Smooth muscle cell of the brain vasculature (primary cell): ENCODE data around the gene NPEPPS.
A peak's percentile ranks its signal among the peaks of the same experiment; 100 is the strongest.
"Not testable (repeated sequence)": the region's sequence is repeated elsewhere in the genome, so short reads cannot be mapped to it uniquely, and the experiment has no call there.

Experiments
- DNase-seq: peaks from one replicate; pipeline ENCODE4 v3.0.0-alpha.2; 2012; ENCODE audit warnings: low read depth, low spot score

Gene NPEPPS

DNA sequence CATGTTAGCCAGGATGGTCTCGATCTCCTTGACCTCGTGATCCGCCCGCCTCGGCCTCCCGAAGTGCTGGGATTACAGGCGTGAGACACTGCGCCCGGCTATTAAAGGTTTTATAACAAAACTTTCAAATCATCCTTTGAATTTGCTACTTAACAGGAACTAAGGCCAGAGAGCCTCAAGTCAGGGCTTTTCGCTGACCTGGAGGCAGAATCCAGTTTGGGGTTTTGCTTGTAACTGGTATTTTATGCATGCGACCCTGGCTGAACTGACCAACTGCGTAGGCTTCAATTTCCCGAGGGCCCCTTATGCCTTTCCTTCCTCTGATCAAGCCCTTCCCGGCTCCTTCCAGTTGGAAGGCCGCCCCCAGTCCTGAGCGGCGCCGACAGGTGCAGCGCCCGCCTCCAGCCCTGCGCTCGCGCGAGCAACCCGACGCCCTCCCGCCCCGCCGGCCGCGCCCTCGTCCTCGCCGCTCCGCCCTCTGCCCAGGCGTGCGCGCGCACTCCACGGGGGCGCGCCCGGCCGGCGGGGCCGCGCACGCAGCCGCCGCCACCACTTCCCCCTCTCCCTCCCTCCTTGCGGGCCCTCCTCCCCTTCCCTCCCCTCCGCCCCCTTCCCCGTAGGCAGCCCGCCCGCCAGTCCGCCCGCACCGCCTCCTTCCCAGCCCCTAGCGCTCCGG lies at the start of gene NPEPPS:
Gene NPEPPS (plus strand): TSS at position 552 of the 676 bp plus-strand sequence. CDS start 193 bp downstream, outside the sequence.
- peak; percentile 31 for DNase-seq

- not testable (repeated sequence) for DNase-seq
These were observed 39.1 kb upstream of the NPEPPS start for GRCh38 chr17:47491841-47492212.

DNA sequence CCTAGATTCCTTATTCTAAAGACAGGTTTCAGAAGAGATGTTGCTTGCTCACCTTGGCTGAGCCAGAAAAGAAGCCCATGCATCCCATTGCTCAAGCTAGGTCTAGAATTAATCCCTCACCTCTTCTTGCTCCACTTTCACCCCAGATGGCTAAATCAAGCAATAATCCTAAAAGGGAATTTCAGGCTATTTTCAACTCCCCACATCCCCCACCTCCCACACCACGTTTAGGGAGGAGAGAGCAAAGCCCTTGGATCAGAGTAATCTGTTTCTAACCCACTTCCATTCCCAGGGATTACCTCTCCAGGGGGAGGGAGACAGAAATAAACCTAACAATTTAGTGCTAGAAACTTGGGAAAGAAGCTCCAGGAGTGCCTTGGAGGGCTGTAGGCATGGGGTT lies 31.8 kb upstream of the NPEPPS start:
- DNase-seq = not testable (repeated sequence)

DNA sequence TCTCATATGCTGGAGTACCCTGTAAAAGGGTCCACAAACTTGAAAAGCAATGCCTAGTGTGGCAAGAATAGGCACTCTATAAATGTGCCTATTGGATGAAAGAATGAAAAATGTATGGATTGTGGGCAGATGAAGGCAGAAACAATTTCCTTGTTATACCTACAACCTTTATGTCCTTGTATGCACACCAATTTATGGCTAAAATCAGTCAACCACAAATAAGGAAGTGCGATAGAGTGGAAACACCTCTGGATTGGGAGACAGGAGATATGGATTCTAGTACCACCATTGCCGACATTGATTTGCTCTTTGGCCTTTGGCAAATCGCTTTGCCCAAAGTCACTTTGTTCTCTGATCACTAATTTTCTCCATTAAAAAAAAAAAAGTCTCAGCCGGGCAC lies 31.4 kb upstream of the NPEPPS start:
- not testable (repeated sequence) for DNase-seq

DNA sequence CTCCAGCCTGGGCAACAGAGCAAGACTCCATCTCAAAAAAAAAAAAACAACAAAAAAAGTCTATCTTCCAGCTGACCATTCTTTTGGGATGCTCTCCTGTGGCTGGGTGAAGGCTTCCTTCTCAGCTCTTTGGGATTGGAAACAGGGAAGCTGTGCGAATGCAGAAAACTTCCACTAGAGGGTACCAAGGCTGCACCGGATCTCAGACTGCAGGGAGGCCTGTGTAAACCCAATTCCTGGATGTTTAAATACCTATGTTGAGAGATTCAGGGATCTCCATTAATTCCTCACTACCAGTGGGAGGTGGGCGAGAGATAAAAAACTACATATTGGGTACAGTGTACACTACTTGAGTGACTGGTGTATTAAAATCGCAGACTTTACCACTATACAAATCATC lies 30.3 kb upstream of the NPEPPS start:
- not testable (repeated sequence) for DNase-seq

DNA sequence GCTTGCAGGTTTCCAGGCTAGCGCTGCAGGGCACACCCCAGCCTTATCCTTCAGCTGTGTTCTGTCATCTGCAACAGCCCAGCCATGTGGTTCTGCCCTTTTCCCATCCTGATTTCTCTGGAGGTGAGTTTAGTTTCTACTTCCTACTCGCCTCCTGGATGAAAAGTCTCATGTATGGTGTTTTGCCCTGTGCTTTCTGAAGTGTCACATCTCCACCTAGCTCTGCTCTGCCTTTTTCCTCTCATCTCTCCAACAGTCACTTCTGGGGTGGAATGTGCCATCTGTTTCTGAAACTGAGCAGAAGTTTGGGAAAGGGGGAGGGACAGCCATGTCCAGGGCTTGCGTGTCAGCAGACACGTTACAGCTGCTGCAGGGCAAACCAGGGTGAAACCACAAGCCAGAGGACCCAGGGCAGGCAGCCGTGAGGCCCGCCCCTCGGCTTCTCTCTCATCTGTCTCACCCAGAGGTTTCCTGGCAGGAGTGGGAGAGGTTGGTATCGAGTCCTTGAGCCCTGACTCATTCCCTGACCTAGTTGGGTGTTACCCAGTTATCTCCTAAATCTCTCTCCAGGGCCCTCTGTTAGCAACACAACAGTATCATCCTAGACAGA lies 28.7 kb upstream of the NPEPPS start:
- not testable (repeated sequence) for DNase-seq

DNA sequence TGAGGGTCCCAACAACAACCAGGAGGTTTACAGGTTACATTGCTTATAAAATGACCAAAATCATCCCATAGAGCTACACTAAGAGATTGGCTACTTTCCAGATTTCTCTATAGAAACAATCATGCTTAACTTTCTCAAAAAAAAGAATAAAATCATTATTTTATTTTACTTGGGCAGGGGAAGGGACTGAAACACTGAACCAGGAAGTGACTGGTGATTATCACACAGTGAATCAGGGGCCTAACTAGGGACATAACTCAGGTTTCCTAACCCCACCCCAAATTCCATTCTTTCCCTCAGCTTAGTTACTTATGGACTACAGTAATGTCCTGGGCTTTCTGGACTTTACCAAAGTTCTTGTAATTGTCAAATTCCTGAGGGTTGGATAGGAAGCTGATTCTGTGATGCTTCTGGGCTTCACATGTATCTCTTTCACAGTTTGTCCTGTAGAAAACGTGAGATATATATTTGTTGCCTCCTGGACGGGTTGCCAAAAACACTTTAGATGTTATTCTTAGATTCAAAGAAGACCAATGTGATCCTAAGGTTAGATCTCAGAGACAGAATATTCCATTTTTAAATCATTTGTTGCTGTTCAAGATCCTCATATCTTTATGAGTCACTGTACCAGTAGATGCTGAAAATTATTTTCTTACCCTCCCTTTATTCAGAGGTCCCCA lies 28.0 kb upstream of the NPEPPS start:
- not testable (repeated sequence) for DNase-seq

- not testable (repeated sequence) for DNase-seq
These were observed 19.2 kb upstream of the NPEPPS start for GRCh38 chr17:47511701-47512146.

- DNase-seq = not testable (repeated sequence)
These were observed 17.6 kb upstream of the NPEPPS start for GRCh38 chr17:47513301-47513700.

DNA sequence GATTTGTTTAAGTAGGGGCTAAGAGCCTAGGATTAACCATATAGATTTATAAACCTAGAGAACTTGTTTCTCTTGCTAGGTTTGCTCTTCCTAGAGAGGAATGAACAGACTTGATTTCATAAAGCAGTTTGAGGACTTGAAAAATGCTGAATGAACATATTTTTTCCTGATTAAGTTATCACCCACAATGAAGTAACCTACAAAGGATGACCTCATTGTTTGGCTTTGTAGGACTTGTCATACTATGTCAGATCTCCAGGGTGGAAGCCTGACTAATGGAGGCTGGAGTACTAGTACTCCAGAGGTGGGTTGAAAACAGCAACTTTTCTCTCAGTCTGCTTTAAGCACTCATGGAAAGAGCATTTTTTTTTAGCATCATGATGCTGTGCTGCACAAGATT lies 12.0 kb upstream of the NPEPPS start:
- DNase-seq = not testable (repeated sequence)

GRCh38 chr17:47519365-47519764 lies 11.5 kb upstream of the NPEPPS start:
- DNase-seq = not testable (repeated sequence)

GRCh38 chr17:47520279-47520678 lies 10.6 kb upstream of the NPEPPS start:
- DNase-seq = not testable (repeated sequence)

- DNase-seq = not testable (repeated sequence)
These were observed 9.5 kb upstream of the NPEPPS start for GRCh38 chr17:47521434-47521833.

GRCh38 chr17:47522341-47522740 lies 8.6 kb upstream of the NPEPPS start:
- DNase-seq = not testable (repeated sequence)

- not testable (repeated sequence) for DNase-seq
These were observed 419 bp downstream of the NPEPPS start for GRCh38 chr17:47531233-47531820.

- not testable (repeated sequence) for DNase-seq
These were observed 8.2 kb downstream of the NPEPPS start for GRCh38 chr17:47539085-47539484.

- DNase-seq = not testable (repeated sequence)
These were observed 10.8 kb downstream of the NPEPPS start for GRCh38 chr17:47541676-47542075.

- not testable (repeated sequence) for DNase-seq
These were observed 13.4 kb downstream of the NPEPPS start for GRCh38 chr17:47544327-47544726.

- DNase-seq = not testable (repeated sequence)
These were observed 23.8 kb downstream of the NPEPPS start for GRCh38 chr17:47554733-47555132.

GRCh38 chr17:47556108-47556507 lies 25.2 kb downstream of the NPEPPS start:
- DNase-seq = not testable (repeated sequence)

- DNase-seq = not testable (repeated sequence)
These were observed 29.7 kb downstream of the NPEPPS start for GRCh38 chr17:47560517-47561043.
